HCT116 (cell line): ENCODE results near the gene TMEM116. TPM values are rescaled to one million over a fixed set of nuclear protein-coding genes. Genes with fewer than 3 reads are reported as not detected.
"Not testable (repeated sequence)": the region's sequence is repeated elsewhere in the genome, so short reads cannot be mapped to it uniquely, and the experiment has no call there.

Experiments
- ATAC-seq: fragments of 200-7000 bp; cut with Tn5 transposase; 2 replicates; pipeline ENCODE4 v1.9.1; 2020; ENCODE audit warnings: mild to moderate bottlenecking, moderate library complexity
- BruUV-seq: library from RNA; stranded (reverse); fragments of 400-500 nt; replicated peaks from 2 replicates; lab custom pipeline; 2021; lab: Mats Ljungman, UMichigan
- CTCF ChIA-PET: fragments of 300-600 bp; sonication (Branson Sonifier 250); formaldehyde crosslinking; loops from one replicate; lab custom pipeline; 2021; ENCODE audit warnings: antibody characterized with exemption; lab: Charles Lee
- POLR2A ChIA-PET: fragments of 300-600, 350-600 bp; sonication (Branson Sonifier 250); formaldehyde crosslinking; loops from one replicate; lab custom pipeline; 2021; ENCODE audit warnings: antibody characterized with exemption; lab: Charles Lee
- RAD21 ChIA-PET, 2 experiments: fragments of 300-600 bp; sonication (Branson Sonifier 250); formaldehyde crosslinking; loops; one replicate each; lab custom pipeline; 2023; ENCODE audit warnings: low total read pairs in 2 of 2; ENCODE audit not compliant: uncharacterized antibody in 2 of 2, unreplicated experiment in 2 of 2, low non-redundant PET in 1 of 2; lab: Charles Lee
- DNase-seq: peaks from one replicate; pipeline ENCODE4 v3.0.0-alpha.2; 2010; ENCODE audit warnings: low read depth, low spot score
- H2AFZ ChIP-seq: fragments of 200-600 bp; shearing (Covaris generic), sonication (generic); 2 replicates; pipeline ENCODE4 v1.6.1; 2017; ENCODE audit warnings: low read depth, mixed run types, mixed read lengths, antibody characterized with exemption, low read length; ENCODE audit not compliant: poor library complexity, severe bottlenecking
- H3K27ac ChIP-seq: 2 replicates; pipeline ENCODE4 v1.5.1; 2012; ENCODE audit warnings: low read depth, low read length
- H3K27me3 ChIP-seq: fragments of 200-600 bp; sonication (generic); 2 replicates; pipeline ENCODE4 v1.6.1; 2016; ENCODE audit warnings: mixed run types, low read length, mixed read lengths; ENCODE audit not compliant: insufficient read depth
- H3K36me3 ChIP-seq, 2 experiments: fragments of 200-500 bp in 1 of 2; fragments of 200-600 bp in 1 of 2; sonication (Bioruptor generic) in 1 of 2; sonication (generic) in 1 of 2; 2 replicates each; pipeline versions ENCODE4 v1.5.1 to v1.6.1; 2014 to 2016; ENCODE audit warnings: low read length in 2 of 2, inconsistent platforms in 1 of 2, mixed read lengths in 1 of 2, mixed run types in 1 of 2; ENCODE audit not compliant: insufficient read depth in 2 of 2, control insufficient read depth in 1 of 2
- H3K4me1 ChIP-seq, 2 experiments: fragments of 200-600 bp in 1 of 2; sonication (generic) in 1 of 2; 2 replicates each; pipeline versions ENCODE4 v1.5.1 to v1.6.1; 2012 to 2017; ENCODE audit warnings: low read length in 2 of 2, inconsistent platforms in 1 of 2, mild to moderate bottlenecking in 1 of 2, mixed read lengths in 1 of 2, mixed run types in 1 of 2, moderate library complexity in 1 of 2; ENCODE audit not compliant: insufficient read depth in 2 of 2, control insufficient read depth in 1 of 2
- H3K4me2 ChIP-seq: fragments of 200-600 bp; sonication (generic); 2 replicates; pipeline ENCODE4 v1.6.1; 2017; ENCODE audit warnings: mixed run types, low read length, mixed read lengths
- H3K4me3 ChIP-seq, 2 experiments: fragments of 200-600 bp in 1 of 2; sonication (generic) in 1 of 2; replicated peaks in 1 of 2; 2 replicates each; pipeline ENCODE4 v1.5.1; 2011 to 2016; ENCODE audit warnings: low read length in 2 of 2, control low read depth in 1 of 2, low read depth in 1 of 2, mild to moderate bottlenecking in 1 of 2, mixed read lengths in 1 of 2, mixed run types in 1 of 2
- H3K79me2 ChIP-seq: fragments of 200-600 bp; sonication (generic); 2 replicates; pipeline ENCODE4 v1.6.1; 2017; ENCODE audit warnings: mild to moderate bottlenecking, mixed run types, low read length, moderate library complexity, mixed read lengths; ENCODE audit not compliant: insufficient read depth
- H3K9ac ChIP-seq: fragments of 200-600 bp; sonication (generic); 2 replicates; pipeline ENCODE4 v1.6.1; 2016; ENCODE audit warnings: low read length, mixed read lengths
- H3K9me2 ChIP-seq: fragments of 200-600 bp; sonication (generic), shearing (Covaris generic); 2 replicates; pipeline ENCODE4 v1.6.1; 2017; ENCODE audit warnings: mixed run types, mild to moderate bottlenecking, moderate library complexity; ENCODE audit not compliant: insufficient read depth
- H3K9me3 ChIP-seq, 2 experiments: fragments of 200-500 bp in 1 of 2; fragments of 200-600 bp in 1 of 2; sonication (Bioruptor generic) in 1 of 2; sonication (generic) in 1 of 2; 2 replicates each; pipeline ENCODE4 v1.6.1; 2014 to 2017; ENCODE audit warnings: low read length in 2 of 2, mixed read lengths in 2 of 2, inconsistent platforms in 1 of 2, low read depth in 1 of 2, mild to moderate bottlenecking in 1 of 2, mixed run types in 1 of 2, moderate library complexity in 1 of 2; ENCODE audit not compliant: control insufficient read depth in 1 of 2, insufficient read depth in 1 of 2
- H4K20me1 ChIP-seq: fragments of 200-600 bp; sonication (generic), shearing (Covaris generic); 2 replicates; pipeline ENCODE4 v1.6.1; 2017; ENCODE audit warnings: mixed run types, mild to moderate bottlenecking, moderate library complexity; ENCODE audit not compliant: insufficient read depth
- EGR1 ChIP-seq: IDR thresholded peaks from 2 replicates; pipeline ENCODE4 v1.6.1; 2012; ENCODE audit warnings: low read depth
- EZH2phosphoT487 ChIP-seq: fragments of 200-600 bp; IDR thresholded peaks from 2 replicates; pipeline ENCODE4 v1.6.1; 2018; ENCODE audit warnings: antibody characterized with exemption, borderline replicate concordance
- JUND ChIP-seq: IDR thresholded peaks from 2 replicates; pipeline ENCODE4 v1.6.1; 2012
- POLR2A ChIP-seq: IDR thresholded peaks from 2 replicates; pipeline ENCODE4 v1.7.0; 2011; ENCODE audit warnings: borderline replicate concordance; ENCODE audit not compliant: insufficient read depth, insufficient read length; ENCODE audit errors: extremely low read depth
- RAD21 ChIP-seq: IDR thresholded peaks from 2 replicates; pipeline ENCODE4 v1.6.1; 2012; ENCODE audit warnings: low read depth, mild to moderate bottlenecking
- SIN3A ChIP-seq: IDR thresholded peaks from 2 replicates; pipeline ENCODE4 v1.6.1; 2012; ENCODE audit warnings: low read depth
- SP1 ChIP-seq: IDR thresholded peaks from 2 replicates; pipeline ENCODE4 v1.6.1; 2012; ENCODE audit warnings: low read depth
- intact Hi-C: fragments of 100-400 bp; cut with micrococcal nuclease; formaldehyde crosslinking; loops from 2 replicates; pipeline ENCODE4 v1.10.0; 2022
- total RNA-seq: library from RNA; stranded (reverse); gene quantifications from one replicate; pipeline ENCODE4 v1.2.1, GENCODE V29; 2021; ENCODE audit not compliant: unreplicated experiment

Gene TMEM116
- total RNA-seq, 1 experiment from 2014 or later: 6.8 TPM

DNA sequence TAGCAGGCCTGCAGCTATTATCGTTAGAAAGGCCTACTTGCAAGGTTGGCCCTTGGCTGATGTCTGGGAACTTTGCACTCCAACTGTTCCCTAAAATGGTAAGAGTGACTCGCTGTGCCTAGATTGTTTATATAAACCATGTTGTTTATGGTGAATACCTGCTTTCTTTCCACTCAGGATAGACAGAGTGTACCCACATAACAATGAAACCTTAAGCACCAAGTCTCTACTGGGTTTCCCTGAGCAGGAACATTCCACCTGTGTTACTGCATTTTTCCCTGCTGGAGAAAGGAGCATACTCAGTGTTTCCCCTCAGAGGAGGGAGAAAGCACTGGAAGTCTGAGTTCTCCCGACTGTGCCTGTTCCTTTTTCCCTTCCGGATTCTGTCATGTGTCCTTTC is 33.0 kb upstream of the TMEM116 start:
- intact Hi-C loops: no loop called here
- Histone ChIP-seq H3K27ac (no peak overlapping the region), H2AFZ (no peak overlapping the region), H3K4me3 (no peak overlapping the region), H3K4me2 (no peak overlapping the region), H3K79me2 (peaks cover 33% of the 10 kb centered on the region), H3K9me2 (no peaks in the 10 kb centered on the region), H3K27me3 (no peaks in the 10 kb centered on the region), H4K20me1 (no peaks in the 10 kb centered on the region; the same call in 1 of the 2 replicates), H3K36me3 (peaks cover 64 to 68% of the 10 kb centered on the region in 2 experiments), H3K9me3 (no peaks in the 10 kb centered on the region), H3K4me1 (no peaks in the 10 kb centered on the region), H3K9ac (no peak overlapping the region)
- ChIA-PET CTCF (no interaction called here), POLR2A (no interaction called here), RAD21 (no interaction called here)
- TF ChIP-seq SIN3A (no peak), SP1 (no peak), POLR2A (no peak), RAD21 (no peak), EZH2phosphoT487 (no peak), JUND (no peak), EGR1 (no peak)
- ATAC-seq (no peak), DNase-seq (no peak)
- BruUV-seq: no TSS peak

DNA sequence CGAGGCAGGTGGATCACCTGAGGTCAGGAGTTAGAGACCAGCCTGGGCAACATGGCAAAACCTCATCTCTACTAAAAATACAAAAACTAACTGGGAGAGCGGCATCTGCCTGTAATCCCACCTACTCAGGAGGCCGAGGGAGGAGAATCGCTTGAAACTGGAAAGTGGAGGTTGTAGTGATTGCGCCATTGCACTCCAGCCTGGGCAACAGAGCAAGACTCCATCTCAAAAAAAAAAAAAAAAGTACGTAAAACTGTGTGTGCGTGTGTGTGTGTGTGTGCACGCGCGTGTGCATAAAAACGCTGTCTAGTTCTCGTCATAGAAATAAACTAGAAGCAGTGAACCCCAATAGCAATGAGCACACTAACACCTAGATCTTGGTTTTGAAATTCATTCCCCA is 23.6 kb upstream of the TMEM116 start:
- DNase-seq, RAD21 ChIA-PET, H4K20me1 ChIP-seq, H3K9ac ChIP-seq, H2AFZ ChIP-seq, BruUV-seq, H3K27me3 ChIP-seq, H3K4me1 ChIP-seq, H3K4me2 ChIP-seq, H3K4me3 ChIP-seq, ATAC-seq, CTCF ChIA-PET, H3K9me3 ChIP-seq, POLR2A ChIA-PET, H3K27ac ChIP-seq, H3K9me2 ChIP-seq: not testable (repeated sequence)
- peaks cover 14% of the 10 kb centered on the region; the same call in 1 of the 2 replicates for H3K79me2 ChIP-seq
- intact Hi-C loops: loop anchor here (10.0 kb wide), 1 partner anchor 348 kb away; the partner anchor contains the start of gene HECTD4
- H3K36me3 ChIP-seq: peaks cover 65 to 70% of the 10 kb centered on the region in 2 experiments
